ENCODE measurements around the gene ADH1C. TPM values are rescaled to one million over a fixed set of nuclear protein-coding genes. Genes with fewer than 3 reads are reported as not detected.
"Not testable (repeated sequence)": the region's sequence is repeated elsewhere in the genome, so short reads cannot be mapped to it uniquely, and the experiment has no call there.

ADH1C gene
- not detected for polyA plus RNA-seq (2013, experiment 1 of 2; ENCODE audit: insufficient read length)
- 0.16 TPM for polyA plus RNA-seq (2013, experiment 2 of 2; ENCODE audit: insufficient read length)

GRCh38 chr4:99352602-99353537 lies at the start of gene ADH1C:
ADH1C (minus strand) TSS chr4:99352746; CDS start chr4:99352675, 71 bp downstream.
- DNase-seq = no peak

- DNase-seq = no peak
Measured at GRCh38 chr4:99400831-99401230, 48.3 kb upstream of the ADH1C start.

- DNase-seq = no peak
Measured at GRCh38 chr4:99399017-99399416, 46.5 kb upstream of the ADH1C start.

- DNase-seq = peak; percentile 62
Measured at GRCh38 chr4:99395595-99396364, 43.2 kb upstream of the ADH1C start.

- peak; percentile 19 for DNase-seq
Measured at GRCh38 chr4:99394896-99395295, 42.4 kb upstream of the ADH1C start.

GRCh38 chr4:99390055-99390454 lies 37.5 kb upstream of the ADH1C start:
- DNase-seq = peak; percentile 73

GRCh38 chr4:99389606-99390005 lies 37.1 kb upstream of the ADH1C start:
- DNase-seq = peak; percentile 73

GRCh38 chr4:99383833-99384392 lies 31.4 kb upstream of the ADH1C start:
- peak; percentile 95 for DNase-seq

GRCh38 chr4:99383399-99383798 lies 30.9 kb upstream of the ADH1C start:
- peak; percentile 16 for DNase-seq

- DNase-seq = no peak
Measured at GRCh38 chr4:99382745-99383360, 30.3 kb upstream of the ADH1C start.

- DNase-seq = no peak
Measured at GRCh38 chr4:99381588-99382175, 29.1 kb upstream of the ADH1C start.

GRCh38 chr4:99379571-99379970 lies 27.0 kb upstream of the ADH1C start:
- DNase-seq = peak; percentile 13

GRCh38 chr4:99378876-99379275 lies 26.3 kb upstream of the ADH1C start:
- no peak for DNase-seq

GRCh38 chr4:99377341-99377740 lies 24.8 kb upstream of the ADH1C start:
- peak; percentile 75 for DNase-seq

GRCh38 chr4:99372464-99372863 lies 19.9 kb upstream of the ADH1C start:
- DNase-seq = not testable (repeated sequence)

GRCh38 chr4:99367817-99368216 lies 15.3 kb upstream of the ADH1C start:
- DNase-seq = not testable (repeated sequence)

GRCh38 chr4:99366491-99366890 lies 13.9 kb upstream of the ADH1C start:
- DNase-seq = no peak

- no peak for DNase-seq
Measured at GRCh38 chr4:99362768-99363167, 10.2 kb upstream of the ADH1C start.

- DNase-seq = no peak
Measured at GRCh38 chr4:99361899-99362275, 9.3 kb upstream of the ADH1C start.

- no peak for DNase-seq
Measured at GRCh38 chr4:99361268-99361898, 8.8 kb upstream of the ADH1C start.

- DNase-seq = no peak
Measured at GRCh38 chr4:99359480-99360204, 7.1 kb upstream of the ADH1C start.

Measured in fibroblast of skin of abdomen (primary cell).